KMS-11 (cell line): Measurements from ENCODE around the gene PTPRK.
"Not testable (repeated sequence)": the region's sequence is repeated elsewhere in the genome, so short reads cannot be mapped to it uniquely, and the experiment has no call there.

Experiments used
- H2AFZ ChIP-seq: fragments of 200-600 bp; sonication (generic); 2 replicates; pipeline ENCODE4 v1.6.1; 2016; ENCODE audit warnings: antibody characterized with exemption, mixed run types, low read depth
- H3K27ac ChIP-seq: fragments of 200-600 bp; sonication (generic); 2 replicates; pipeline ENCODE4 v1.6.1; 2016; ENCODE audit warnings: mild to moderate bottlenecking, mixed run types
- H3K27me3 ChIP-seq: fragments of 200-600 bp; sonication (generic); 2 replicates; pipeline ENCODE4 v1.6.1; 2017; ENCODE audit warnings: mild to moderate bottlenecking, low read depth, mixed run types, moderate library complexity; ENCODE audit not compliant: insufficient read depth
- H3K36me3 ChIP-seq: fragments of 200-600 bp; sonication (generic); 2 replicates; pipeline ENCODE4 v1.6.1; 2017; ENCODE audit warnings: mild to moderate bottlenecking, mixed run types; ENCODE audit not compliant: insufficient read depth
- H3K4me1 ChIP-seq: fragments of 200-600 bp; sonication (generic); 2 replicates; pipeline ENCODE4 v1.6.1; 2016; ENCODE audit warnings: mild to moderate bottlenecking, low read depth, mixed run types; ENCODE audit not compliant: poor library complexity, severe bottlenecking
- H3K4me2 ChIP-seq: fragments of 200-600 bp; sonication (generic); 2 replicates; pipeline ENCODE4 v1.7.0; 2016; ENCODE audit warnings: mild to moderate bottlenecking, mixed run types
- H3K4me3 ChIP-seq: fragments of 200-600 bp; sonication (generic); IDR thresholded peaks from 2 replicates; pipeline ENCODE4 v1.6.1; 2017; ENCODE audit warnings: low read depth, low read length, mixed read lengths; ENCODE audit not compliant: insufficient read depth
- H3K79me2 ChIP-seq: fragments of 200-600 bp; sonication (generic); 2 replicates; pipeline ENCODE4 v1.6.1; 2016; ENCODE audit warnings: low read depth, mixed run types; ENCODE audit not compliant: insufficient read depth
- H3K9ac ChIP-seq: fragments of 200-600 bp; sonication (generic); 2 replicates; pipeline ENCODE4 v1.6.1; 2016; ENCODE audit warnings: mild to moderate bottlenecking, mixed run types
- H4K20me1 ChIP-seq: fragments of 200-600 bp; sonication (generic); 2 replicates; pipeline ENCODE4 v1.6.1; 2016; ENCODE audit warnings: mild to moderate bottlenecking, mixed run types; ENCODE audit not compliant: insufficient read depth
- CTCF ChIP-seq: fragments of 200-600 bp; sonication (generic); conservative IDR thresholded peaks from 2 replicates; pipeline ENCODE4 v1.6.1; 2017; ENCODE audit warnings: low read depth, mild to moderate bottlenecking, antibody characterized with exemption, low read length, moderate library complexity, mixed read lengths

PTPRK gene

GRCh38 chr6:128487746-128488145 is 32.7 kb downstream of the PTPRK start:
- Histone ChIP-seq H3K79me2 (peaks cover 24% of the 10 kb centered on the region), H3K4me2 (no peak overlapping the region), H3K27me3 (no peaks in the 10 kb centered on the region), H3K4me1 (peaks cover 44% of the 10 kb centered on the region), H3K36me3 (no peaks in the 10 kb centered on the region), H3K9ac (no peak overlapping the region), H4K20me1 (no peaks in the 10 kb centered on the region), H3K4me3 (no peak overlapping the region), H3K27ac (no peak overlapping the region), H2AFZ (no peak overlapping the region)
- TF ChIP-seq CTCF, result no peak

GRCh38 chr6:128487055-128487454 is 33.3 kb downstream of the PTPRK start:
- no peak overlapping the region for H3K4me3 ChIP-seq
- H4K20me1 ChIP-seq, result no peaks in the 10 kb centered on the region
- peaks cover 37% of the 10 kb centered on the region for H3K4me1 ChIP-seq
- H3K27ac ChIP-seq, result no peak overlapping the region
- peaks cover 17% of the 10 kb centered on the region for H3K79me2 ChIP-seq
- H3K27me3 ChIP-seq, result no peaks in the 10 kb centered on the region
- no peaks in the 10 kb centered on the region for H3K36me3 ChIP-seq
- no peak overlapping the region for H2AFZ ChIP-seq
- TF ChIP-seq CTCF, result no peak
- H3K4me2 ChIP-seq, result no peak overlapping the region
- no peak overlapping the region for H3K9ac ChIP-seq

DNA sequence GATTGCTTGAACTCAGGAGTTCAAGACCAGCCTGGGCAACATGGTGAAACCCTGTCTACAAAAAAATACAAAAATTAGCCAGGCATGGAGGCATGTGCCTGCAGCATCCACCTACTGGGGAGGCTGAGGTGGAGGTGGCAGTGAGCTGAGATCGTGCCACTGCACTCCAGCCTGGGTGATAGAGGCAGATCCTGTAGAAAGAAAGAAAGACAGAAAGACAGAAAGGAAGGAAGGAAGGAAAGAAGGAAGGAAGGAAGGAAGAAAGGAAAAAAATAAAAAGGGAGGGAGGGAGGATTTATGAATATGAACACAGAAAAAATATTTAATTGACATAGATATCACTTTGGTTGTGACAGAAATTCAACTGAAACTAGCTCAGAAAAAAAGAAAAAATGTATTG is 33.8 kb downstream of the PTPRK start:
- H3K27ac ChIP-seq, H3K4me3 ChIP-seq, H3K27me3 ChIP-seq, H3K36me3 ChIP-seq, H3K4me2 ChIP-seq, H2AFZ ChIP-seq, H4K20me1 ChIP-seq, H3K9ac ChIP-seq: not testable (repeated sequence)
- Histone ChIP-seq H3K4me1 (peaks cover 32% of the 10 kb centered on the region), H3K79me2 (peaks cover 13% of the 10 kb centered on the region)

DNA sequence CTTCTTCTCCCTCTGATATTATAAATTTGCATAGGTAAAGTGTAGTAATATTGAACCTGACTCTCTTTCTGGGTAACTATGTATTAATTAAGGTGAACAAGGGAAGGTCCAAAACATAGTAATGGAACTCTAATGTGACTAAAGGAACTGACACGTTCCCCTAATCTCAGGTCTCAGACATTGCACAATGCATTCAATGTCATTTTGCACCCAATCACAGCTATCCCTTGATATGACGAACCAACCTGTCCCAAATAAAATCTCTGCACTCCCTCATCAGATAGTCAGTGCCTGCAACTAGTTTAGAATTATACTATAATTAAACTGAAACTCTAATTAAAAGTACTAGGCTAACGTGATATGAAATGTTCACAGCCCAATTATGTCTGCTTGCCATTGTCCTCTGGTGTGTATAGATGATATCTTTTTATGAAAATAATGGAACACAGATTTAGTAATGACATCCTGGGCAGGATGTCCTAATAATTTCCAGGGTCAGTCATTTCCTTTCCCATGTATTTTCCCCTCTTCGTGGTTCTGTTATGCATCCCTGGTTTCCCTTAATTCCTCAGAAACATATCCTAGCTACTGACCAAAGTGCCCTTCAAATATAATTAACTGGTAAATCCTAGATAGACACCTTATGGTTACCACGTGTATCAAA is 36.8 kb downstream of the PTPRK start:
- Histone ChIP-seq H3K36me3 (no peaks in the 10 kb centered on the region), H3K9ac (no peak overlapping the region), H4K20me1 (no peaks in the 10 kb centered on the region), H3K27ac (no peak overlapping the region), H3K4me1 (peaks cover 38% of the 10 kb centered on the region), H3K4me3 (no peak overlapping the region), H3K27me3 (no peaks in the 10 kb centered on the region), H3K79me2 (peaks cover 5% of the 10 kb centered on the region; the same call in 1 of the 2 replicates), H2AFZ (no peak overlapping the region), H3K4me2 (no peak overlapping the region)
- TF ChIP-seq CTCF, result no peak

GRCh38 chr6:128482642-128483041 is 37.8 kb downstream of the PTPRK start:
- Histone ChIP-seq H3K9ac (no peak overlapping the region), H3K79me2 (peaks cover 14% of the 10 kb centered on the region), H3K4me3 (no peak overlapping the region), H3K36me3 (no peaks in the 10 kb centered on the region), H3K4me1 (peaks cover 46% of the 10 kb centered on the region), H2AFZ (no peak overlapping the region), H3K27me3 (no peaks in the 10 kb centered on the region), H3K27ac (no peak overlapping the region), H3K4me2 (no peak overlapping the region), H4K20me1 (no peaks in the 10 kb centered on the region)
- no peak for TF ChIP-seq CTCF
